NT2/D1 (cell line): ENCODE results near the gene ALOX12B.

Experiments used
- SUZ12 ChIP-seq: IDR thresholded peaks from 2 replicates; pipeline ENCODE4 v1.6.1; 2011; ENCODE audit not compliant: insufficient read length, insufficient read depth; ENCODE audit errors: extremely low read depth
- YY1 ChIP-seq: IDR thresholded peaks from 2 replicates; pipeline ENCODE4 v1.6.1; 2011; ENCODE audit not compliant: insufficient read length, insufficient read depth
- ZNF274 ChIP-seq: IDR thresholded peaks from 2 replicates; pipeline ENCODE4 v1.6.1; 2011; ENCODE audit warnings: mild to moderate bottlenecking, low read depth, low read length

- no peak for TF ChIP-seq YY1
- no peak for TF ChIP-seq ZNF274
- TF ChIP-seq SUZ12 = no peak
These were observed 7.2 kb downstream of the ALOX12B start for GRCh38 chr17:8080208-8080798.
